A673 (cell line): ENCODE measurements around the gene CIT.

Experiments used
- EZH2 ChIP-seq: fragments of 200-600 bp; sonication (generic); IDR thresholded peaks from 2 replicates; pipeline ENCODE4 v1.6.1; 2017; ENCODE audit warnings: borderline replicate concordance, low read depth, mild to moderate bottlenecking, mixed read lengths, antibody characterized with exemption, low read length; ENCODE audit not compliant: poor library complexity, severe bottlenecking
- TF ChIP-seq, protein P1 (sequence below): fragments of 300-800, 200-600 bp; sonication (generic); conservative IDR thresholded peaks from 2 replicates; pipeline ENCODE4 v1.5.1; 2017; ENCODE audit warnings: low read depth, mild to moderate bottlenecking, antibody characterized with exemption, low read length, moderate library complexity, mixed read lengths

DNA sequence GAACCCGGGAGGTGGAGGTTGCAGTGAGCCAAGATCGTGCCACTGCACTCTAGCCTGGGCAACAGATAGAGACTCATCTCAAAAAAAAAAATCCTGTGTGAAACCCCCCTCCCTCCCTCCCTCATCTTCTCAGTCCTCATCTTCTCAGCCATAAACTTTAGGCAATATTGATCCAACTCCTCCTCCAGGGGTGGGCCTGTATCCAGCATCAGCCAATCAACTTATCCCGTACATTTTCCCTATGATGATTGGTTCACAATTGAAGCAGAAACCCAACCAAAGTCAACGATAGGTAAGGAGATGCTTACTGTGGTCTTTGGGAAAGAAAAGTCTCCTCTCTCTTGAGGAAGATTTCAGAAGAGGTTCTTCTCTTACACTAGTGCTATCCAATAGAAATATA, 33.5 kb upstream of the CIT start:
- TF ChIP-seq, protein P1, sequence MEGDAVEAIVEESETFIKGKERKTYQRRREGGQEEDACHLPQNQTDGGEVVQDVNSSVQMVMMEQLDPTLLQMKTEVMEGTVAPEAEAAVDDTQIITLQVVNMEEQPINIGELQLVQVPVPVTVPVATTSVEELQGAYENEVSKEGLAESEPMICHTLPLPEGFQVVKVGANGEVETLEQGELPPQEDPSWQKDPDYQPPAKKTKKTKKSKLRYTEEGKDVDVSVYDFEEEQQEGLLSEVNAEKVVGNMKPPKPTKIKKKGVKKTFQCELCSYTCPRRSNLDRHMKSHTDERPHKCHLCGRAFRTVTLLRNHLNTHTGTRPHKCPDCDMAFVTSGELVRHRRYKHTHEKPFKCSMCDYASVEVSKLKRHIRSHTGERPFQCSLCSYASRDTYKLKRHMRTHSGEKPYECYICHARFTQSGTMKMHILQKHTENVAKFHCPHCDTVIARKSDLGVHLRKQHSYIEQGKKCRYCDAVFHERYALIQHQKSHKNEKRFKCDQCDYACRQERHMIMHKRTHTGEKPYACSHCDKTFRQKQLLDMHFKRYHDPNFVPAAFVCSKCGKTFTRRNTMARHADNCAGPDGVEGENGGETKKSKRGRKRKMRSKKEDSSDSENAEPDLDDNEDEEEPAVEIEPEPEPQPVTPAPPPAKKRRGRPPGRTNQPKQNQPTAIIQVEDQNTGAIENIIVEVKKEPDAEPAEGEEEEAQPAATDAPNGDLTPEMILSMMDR = no peak
- no peak for TF ChIP-seq EZH2
